ENCODE measurements around the gene HNRNPC. TPM values are rescaled to one million over a fixed set of nuclear protein-coding genes. Genes with fewer than 3 reads are reported as not detected.

The HNRNPC gene
- total and polyA plus RNA-seq, 2 of the 8 experiments (the other 6 are each of a cell fraction or from before 2014, with no cell fraction given): 781 to 1,207 TPM

GRCh38 chr14:21200752-21201461, 68.3 kb downstream of the HNRNPC start (continued):
- TF ChIP-seq POLR2AphosphoS5 (IDR thresholded peaks at IDR 0.05; ENCODE audit: low read depth, low read length) (peak; percentile 35; the same call in 1 of the 2 replicates), SUZ12 (IDR thresholded peaks at IDR 0.05; ENCODE audit: low read length) (no peak)

Data from H1 (cell line).